ENCODE data around the gene TMEM245.

TMEM245 gene

DNA sequence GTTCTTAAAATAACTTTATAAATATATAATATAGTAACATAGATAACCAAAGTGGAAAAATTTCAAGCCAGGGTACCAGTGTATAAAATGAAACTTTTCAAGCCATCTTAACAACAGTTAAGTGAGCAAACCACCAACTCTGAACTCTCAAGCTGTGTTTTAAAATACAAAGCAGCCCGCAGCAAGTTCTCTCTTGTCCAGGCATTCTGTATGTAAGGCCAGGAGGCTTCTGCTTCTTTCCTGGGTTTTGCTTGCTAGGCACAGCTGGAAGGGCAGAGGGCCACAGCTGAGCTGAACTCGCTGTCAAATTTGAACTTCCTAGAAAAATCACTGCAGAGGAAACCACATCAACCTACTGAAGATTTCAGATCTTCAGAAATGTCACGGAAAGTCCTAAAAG lies 99.6 kb downstream of the TMEM245 start:
- no peak for DNase-seq

GRCh38 chr9:109019420-109019819 lies 100.3 kb downstream of the TMEM245 start:
- DNase-seq: no peak

GRCh38 chr9:109017493-109017892 lies 102.3 kb downstream of the TMEM245 start:
- DNase-seq: no peak

DNA sequence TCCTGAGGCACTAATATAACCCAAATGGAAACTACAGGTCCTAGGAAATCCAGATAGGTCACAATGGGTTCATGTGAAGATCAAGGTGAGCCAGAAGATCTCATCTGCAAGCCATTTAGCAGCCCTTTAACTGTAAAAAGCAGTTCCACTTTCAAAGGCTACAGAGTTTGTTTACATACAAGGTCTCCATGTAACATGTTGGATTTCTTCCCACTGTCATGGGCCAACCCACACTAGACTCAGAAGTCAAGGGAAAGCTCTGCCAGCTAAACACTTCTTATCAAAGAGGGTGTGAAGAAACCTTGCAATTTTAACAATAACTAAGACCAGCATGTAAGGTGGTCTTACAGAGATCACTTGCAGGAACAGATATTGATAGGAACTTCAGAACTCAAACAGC lies 102.7 kb downstream of the TMEM245 start:
- DNase-seq: no peak

DNA sequence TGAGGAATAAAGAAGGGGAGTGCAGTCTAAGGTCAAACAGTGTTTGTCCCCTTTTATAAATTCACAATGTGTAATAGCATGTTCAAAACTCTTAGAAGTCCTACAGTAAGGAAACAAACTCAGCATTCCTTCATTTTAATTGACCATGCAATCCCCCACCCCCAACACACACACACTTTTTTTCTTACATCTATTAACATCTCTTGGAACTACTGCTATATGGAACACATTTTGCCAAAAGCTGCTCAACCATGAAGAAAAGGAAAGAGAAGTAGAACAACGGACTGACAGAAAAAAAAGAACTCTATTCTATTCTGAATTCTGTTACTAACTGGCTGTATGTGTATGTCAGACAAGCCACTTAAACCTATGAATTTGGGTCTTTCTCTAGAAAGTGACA lies 103.6 kb downstream of the TMEM245 start:
- DNase-seq: no peak

DNA sequence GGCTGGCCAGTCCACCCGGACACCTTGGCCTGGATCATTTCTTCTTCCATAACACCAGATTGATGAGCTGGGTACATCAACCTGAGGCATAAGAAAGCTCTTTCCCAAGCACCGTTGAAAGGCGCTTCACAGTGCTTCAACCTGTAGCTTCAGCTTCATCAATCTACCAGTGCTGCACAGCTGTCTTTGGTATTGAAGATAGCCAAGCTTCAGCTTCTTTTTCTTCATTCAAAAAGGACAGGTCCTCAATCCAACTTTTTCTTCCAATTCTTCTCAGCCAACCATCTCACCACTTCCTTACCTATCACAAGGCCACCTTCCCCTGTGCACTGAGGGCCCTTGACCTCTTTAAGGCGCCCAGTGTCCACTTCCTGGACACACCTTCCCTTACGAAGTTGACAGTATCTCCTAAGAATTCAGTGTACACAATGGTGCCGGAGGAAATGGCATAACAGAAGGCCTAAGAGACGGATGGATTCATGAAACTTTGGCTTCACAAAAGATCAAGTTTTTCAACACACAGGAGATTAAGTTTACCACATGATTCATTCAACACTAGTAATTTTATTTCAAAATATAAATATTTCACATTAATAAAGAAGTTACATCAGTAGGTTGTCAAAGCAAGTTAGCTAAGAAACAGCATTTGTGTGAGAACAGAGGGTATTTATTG lies 105.0 kb downstream of the TMEM245 start:
- no peak for DNase-seq

- DNase-seq: no peak
These were observed 105.8 kb downstream of the TMEM245 start for GRCh38 chr9:109013679-109014607.

DNA sequence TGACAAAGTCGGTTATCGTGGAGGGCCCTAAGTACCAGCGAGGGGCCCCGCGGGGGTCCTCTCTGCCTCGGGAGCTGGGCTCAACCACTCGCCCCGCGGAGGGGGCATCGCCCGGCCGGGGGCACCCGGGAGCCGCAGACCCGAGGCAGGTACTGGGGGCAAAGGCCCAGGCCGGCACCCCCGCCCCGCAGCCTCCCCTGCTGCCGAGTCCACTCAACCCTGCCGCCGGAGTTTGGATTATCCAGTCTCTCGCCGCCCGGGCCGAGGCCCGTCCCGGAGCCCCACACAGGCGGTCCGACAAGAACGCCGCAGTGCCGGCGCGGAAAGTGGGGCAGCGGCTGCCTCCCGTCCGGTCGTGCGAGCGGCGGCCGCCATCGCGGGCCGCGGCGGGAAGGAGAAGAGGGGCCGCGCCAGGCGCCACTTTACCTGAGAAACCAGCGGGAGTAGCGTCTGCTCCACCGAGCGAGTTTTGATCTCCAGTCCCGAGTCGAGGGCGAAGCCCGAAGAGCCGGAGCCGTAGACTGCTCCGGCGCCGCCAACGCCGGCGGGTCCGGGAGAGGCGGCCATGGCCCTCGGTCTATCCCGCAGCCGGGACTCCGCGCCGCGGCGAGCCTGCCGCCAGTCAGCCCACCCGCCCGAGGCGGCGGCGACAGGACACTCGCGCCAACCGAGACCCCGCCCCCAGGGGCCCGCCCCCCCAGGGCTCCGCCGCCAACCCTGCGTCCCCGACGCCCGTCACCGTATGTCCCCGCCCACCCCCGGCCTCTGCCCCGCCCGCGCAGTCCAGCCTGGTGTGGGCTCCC lies 106.7 kb downstream of the TMEM245 start, which contains the start of gene CTNNAL1:
TSS of gene CTNNAL1 (minus strand) at position 624 of the 803 bp plus-strand sequence. CDS start at position 567, 57 bp downstream.
- peak; percentile 76 to 81 for DNase-seq

GRCh38 chr9:109012009-109012875 lies 107.5 kb downstream of the TMEM245 start:
- DNase-seq: peak; percentile 46 to 68

DNA sequence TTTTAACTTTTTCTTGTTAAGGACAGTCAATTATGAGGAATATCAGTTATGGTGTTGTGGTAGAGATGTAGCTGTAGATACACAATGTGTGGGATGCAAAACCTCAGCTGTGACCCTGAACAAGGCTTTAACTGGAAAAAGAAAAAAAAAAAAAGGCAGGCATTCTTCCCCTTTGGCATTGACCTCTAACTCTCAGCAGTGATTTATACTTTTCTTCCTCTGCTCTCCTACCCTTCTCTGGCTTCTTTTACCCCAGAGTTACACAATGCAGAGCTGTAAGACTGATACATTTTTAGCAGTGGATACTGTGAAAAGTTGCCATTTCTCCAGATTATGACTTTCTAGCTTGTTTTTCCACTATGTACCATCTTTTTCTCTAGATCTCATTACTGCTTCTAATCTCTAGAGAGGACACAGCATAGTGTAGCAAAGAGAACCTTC lies 108.5 kb downstream of the TMEM245 start:
- DNase-seq: no peak

GRCh38 chr9:109010746-109011145 lies 109.0 kb downstream of the TMEM245 start:
- peak; percentile 35 to 76 for DNase-seq

- DNase-seq: no peak
These were observed 114.1 kb downstream of the TMEM245 start for GRCh38 chr9:109005678-109006077.

DNA sequence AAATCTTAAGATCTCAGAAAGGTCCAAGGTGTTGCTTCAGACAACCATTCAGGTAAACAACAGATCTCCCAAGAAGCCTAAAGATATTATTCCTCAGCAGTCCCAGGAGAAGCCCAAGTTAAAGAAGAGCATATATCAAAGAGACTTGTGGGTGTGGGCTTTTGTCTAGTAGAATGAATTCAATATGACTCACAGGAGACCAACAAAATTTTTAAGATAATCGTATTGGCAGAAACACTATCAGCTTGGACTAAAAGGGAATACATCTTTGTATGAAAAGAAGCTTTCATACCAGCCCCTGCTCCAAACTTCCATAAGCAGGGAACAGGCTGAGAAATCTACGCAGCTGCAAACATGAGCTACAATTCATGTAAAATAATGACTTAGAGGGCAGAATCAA lies 116.6 kb downstream of the TMEM245 start:
- no peak for DNase-seq

DNA sequence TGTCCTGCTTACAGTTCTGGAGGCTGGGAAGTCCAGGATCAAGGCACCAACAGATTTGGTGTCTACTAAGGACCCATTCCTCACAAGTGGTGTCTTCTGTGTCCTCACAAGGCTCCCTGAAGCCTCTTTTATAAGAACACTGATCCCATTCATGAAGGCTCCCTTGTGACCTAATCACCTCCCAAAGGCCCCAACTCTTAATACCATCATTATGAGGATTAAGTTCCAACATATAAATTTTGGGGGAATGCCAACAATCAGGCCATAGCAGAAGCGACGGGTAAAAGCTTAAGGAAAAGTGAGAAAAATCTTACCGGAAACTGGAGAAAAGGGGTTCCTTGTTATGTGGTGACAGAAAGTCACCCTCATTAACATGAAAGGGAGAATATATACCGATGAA lies 117.6 kb downstream of the TMEM245 start:
- no peak for DNase-seq

- DNase-seq: no peak
These were observed 118.5 kb downstream of the TMEM245 start for GRCh38 chr9:109001275-109001676.

GRCh38 chr9:108997112-108997511 lies 122.6 kb downstream of the TMEM245 start:
- no peak for DNase-seq

- no peak for DNase-seq
These were observed 123.1 kb downstream of the TMEM245 start for GRCh38 chr9:108996643-108997042.

DNA sequence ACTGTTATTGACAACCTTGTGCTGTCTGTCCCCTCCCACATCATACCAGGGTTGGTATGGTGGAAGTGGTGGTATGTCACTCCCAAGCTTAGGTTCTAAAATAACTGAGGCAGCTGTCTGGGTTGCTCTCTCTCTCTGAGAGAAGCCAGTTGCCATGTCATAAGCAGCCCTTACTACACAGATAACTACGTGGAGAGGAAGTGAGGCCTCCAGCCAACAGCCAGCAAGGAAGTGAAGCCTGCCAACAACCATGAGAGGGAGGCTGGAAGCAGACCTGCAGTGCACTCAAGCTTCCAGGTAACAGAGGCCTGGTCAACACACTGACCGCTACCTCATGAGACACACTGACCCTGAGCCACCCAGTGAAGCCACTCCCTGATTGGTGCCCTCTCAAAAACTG lies 125.1 kb downstream of the TMEM245 start:
- DNase-seq: no peak

- no peak for DNase-seq
These were observed 128.3 kb downstream of the TMEM245 start for GRCh38 chr9:108991479-108991878.

GRCh38 chr9:108983885-108984284 lies 135.9 kb downstream of the TMEM245 start:
- DNase-seq: no peak

- no peak for DNase-seq
These were observed 138.9 kb downstream of the TMEM245 start for GRCh38 chr9:108980893-108981292.

GRCh38 chr9:108978205-108978604 lies 141.5 kb downstream of the TMEM245 start:
- no peak for DNase-seq
